ENCODE results near the gene CYTL1.
"Not testable (repeated sequence)": the region's sequence is repeated elsewhere in the genome, so short reads cannot be mapped to it uniquely, and the experiment has no call there.

CYTL1 gene, protein sequence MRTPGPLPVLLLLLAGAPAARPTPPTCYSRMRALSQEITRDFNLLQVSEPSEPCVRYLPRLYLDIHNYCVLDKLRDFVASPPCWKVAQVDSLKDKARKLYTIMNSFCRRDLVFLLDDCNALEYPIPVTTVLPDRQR

DNA sequence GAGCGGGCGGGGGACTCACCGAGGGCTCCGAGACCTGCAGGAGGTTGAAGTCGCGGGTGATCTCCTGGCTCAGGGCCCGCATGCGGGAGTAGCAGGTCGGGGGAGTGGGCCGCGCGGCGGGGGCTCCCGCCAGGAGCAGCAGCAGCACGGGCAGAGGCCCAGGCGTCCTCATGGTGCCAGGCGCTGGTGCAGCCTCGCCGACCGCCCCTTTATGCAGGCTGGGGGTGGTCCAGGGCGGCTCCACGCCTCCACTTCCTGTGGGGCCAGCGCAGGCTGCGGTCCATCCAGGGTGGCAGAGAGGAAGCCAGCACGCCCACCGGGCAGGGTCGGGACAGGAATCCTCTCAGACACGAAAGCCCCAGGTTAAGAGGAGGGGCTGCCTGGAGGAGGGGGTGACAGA, at the start of gene CYTL1:
TSS of gene CYTL1 (minus strand) at position 185 of the 400 bp plus-strand sequence. CDS start at position 172, 13 bp downstream.
- no peak for DNase-seq (ENCODE audit: low read depth in 3 of 3)

DNA sequence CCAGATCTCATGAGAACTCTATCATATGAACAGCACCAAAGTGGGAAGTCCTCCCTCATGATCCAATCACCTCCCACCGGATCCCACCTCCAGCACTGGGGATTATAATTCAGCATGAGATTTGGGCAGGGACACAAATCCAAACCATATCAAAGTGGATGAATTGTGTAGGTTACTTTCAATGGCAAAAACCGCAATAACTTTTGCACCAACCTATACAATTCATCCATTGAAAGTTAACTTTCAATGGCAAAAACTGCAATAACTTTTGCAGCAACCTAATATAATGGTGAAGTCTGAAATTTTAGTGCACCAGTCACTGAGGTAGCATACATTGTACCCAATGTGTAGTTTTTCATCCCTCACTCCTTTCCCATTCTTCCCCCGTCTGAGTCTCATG, 48.6 kb upstream of the CYTL1 start:
- DNase-seq (ENCODE audit: low read depth in 3 of 3), result no peak

DNA sequence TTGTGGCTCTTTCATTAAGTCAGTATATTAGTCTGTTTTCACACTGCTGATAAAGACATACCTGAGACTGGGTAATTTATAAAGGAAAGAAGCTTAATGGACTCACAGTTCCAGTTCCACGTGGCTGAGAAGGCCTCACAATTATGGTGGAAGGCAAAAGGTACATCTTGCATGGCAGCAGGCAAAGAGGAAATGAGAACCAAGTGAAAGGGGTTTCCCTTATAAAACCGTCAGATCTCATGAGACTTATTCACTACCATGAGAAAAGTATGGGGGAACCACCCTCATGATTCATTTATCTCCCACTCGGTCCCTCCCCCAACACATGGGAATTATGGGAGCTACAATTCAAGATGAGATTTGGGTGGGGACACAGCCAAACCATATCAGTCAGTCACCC, 47.7 kb upstream of the CYTL1 start:
- not testable (repeated sequence) for DNase-seq (ENCODE audit: low read depth in 3 of 3)

DNA sequence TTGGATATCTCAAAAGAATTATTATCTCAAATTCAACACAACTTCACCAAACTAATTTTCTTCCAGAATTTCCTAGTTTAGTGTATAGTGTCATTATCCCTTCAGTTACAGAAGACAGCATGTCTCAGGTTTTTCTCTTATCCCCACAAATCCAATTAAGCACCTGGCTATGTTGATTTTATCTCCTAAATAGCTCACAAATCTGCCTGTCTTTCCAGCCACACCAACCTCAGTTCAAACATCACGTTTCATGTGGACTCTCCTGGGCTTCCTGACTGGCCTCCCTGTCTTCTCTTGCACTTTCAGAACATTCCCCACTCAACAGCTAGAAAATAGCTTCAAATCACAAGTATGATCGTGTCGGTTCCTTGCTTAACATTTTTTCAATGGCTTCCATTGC, 46.8 kb upstream of the CYTL1 start:
- DNase-seq (ENCODE audit: low read depth in 3 of 3), result no peak

DNA sequence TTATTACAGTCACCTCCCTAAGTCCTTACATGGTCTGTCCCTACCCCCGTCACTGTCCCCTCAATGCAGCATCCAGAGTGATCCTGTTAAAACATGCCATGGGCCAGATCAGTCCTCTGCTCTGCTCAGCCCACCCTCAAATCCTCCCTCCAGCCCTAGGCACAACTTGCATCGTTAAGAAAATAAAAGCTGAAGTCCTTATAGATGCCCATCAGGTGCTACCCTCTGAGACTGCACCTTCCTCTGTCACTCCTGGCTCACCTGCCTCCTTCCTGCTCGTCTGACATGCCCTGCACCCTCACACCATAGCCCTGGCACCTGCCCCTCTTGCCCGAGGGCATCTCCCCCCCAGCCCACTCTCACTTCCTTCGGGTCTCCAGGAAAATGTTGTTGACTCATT, 36.2 kb upstream of the CYTL1 start:
- no peak for DNase-seq (ENCODE audit: low read depth in 3 of 3)

DNA sequence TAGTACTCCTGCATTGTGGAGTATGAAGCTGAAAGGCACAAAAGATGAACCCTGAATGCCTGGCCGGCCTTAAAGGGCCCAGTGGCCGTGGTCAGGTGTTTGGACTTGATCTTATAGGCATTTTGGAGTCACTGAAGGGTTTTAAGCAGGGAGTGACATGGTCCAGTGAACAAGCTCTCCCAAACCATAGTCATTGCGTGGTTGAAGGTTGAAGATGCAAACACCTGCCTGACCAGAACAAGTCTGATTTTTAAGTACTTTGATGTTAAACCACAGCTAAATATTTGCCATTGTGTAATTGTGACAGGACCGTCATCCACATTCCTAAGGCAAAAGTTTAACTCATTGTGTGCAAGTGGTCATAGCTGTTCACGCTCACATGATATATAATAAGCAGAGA, 35.3 kb upstream of the CYTL1 start:
- DNase-seq (ENCODE audit: low read depth in 3 of 3), result no peak

DNA sequence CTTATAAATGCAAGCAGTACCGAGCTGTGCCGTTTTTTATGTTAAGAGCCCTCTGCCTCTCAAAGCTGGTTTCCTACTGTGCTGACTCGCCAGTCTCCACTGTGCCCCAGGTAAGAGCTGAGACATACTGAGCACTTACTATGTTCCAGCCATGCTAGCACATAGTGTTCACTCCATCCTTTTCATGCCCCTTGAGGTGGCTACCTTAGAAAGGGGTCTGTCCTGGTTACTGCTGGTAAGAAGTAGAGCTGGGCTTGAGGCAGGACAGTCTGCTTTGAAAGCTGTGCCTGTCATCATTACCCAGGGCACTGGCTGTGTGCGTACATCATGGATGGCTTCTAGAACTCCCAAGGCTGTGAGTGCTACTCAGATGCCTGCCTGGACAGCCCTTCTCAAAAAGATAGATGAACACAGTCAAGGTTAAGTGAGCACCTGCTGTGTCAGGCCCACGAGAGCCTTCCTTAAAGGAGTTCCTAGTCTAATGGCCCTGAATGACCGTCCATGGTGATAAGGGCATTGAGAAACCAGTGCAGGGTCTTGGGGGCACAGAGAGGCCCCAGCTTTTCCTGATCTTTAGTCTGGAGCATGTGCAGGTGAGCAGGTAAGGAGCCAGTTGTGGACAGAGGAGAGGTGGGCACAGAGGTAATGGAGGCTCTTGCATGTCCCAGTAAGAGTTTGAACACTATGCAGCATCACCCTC, 33.6 kb upstream of the CYTL1 start:
- no peak for DNase-seq (ENCODE audit: low read depth in 3 of 3)

DNA sequence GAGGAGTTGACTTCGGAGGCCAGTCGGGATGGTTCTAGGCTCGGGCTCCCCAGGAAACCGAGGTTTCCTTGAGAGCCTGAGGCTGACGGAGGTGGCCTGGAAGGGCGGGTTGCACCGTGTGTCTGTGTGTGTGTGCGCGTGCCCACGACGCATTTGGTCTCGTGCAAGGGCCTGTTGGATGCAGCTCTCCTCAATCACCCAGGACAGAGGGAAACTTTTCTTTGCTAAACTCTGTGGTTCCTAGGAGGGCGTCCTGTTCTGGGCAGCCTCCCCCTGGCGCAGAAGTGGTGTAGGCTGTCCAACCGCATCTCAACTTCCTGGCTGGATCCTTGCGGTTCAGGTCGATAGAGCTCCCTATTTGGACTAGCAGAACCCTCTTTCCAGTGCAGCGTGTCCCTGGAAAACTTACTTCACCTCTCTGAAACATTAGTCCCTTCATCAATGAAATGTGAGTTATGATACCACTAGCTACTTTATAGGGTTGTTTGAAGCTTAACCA, 33.0 kb upstream of the CYTL1 start:
- DNase-seq (ENCODE audit: low read depth in 3 of 3), result no peak

DNA sequence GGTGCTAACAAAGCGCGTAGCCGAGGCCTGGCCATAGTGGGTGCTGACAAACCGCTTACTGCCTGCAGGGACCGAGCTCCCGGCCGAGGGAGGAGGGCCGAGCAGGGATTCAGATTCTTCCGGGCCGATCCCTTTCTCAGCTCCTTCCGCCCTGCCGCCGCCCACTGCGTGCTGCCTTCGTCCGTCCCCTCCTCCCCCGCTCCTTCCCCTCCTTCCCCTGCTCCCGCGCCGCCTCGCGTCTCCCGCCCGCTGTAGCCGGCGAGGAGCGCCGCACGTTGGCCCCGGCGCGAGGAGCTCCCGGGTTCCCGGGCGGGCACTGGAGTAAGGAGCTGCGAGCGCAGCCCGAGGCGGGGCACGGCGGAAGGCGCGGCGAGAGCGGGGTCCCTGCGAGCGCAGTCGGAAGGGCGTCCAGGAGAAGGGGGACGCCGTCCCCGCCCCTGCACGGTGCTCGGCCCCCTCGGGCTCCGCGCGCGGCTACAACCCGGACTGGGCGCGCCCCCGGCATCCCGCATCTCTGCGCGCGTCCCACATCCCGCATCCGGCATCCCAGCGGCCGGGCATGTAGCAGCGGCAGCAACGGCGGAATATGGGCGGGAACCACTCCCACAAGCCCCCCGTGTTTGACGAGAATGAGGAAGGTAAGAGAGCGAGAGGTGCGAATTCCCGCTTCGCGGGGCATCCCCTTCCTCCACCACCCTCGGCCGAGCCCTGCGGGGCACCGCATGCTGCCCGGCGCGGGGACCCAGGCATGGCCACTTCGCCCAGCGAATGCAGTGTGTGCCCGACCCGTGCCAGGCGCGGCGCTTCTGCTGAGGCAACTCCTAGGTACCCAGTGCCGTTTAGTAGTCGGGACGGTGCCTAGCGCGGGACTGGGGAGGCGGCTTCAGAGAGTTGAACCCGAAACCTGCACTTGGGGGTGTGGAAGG, 32.3 kb upstream of the CYTL1 start, which contains the start of gene STK32B:
TSS of gene STK32B (plus strand) at position 203 of the 926 bp plus-strand sequence.
- no peak for DNase-seq (ENCODE audit: low read depth in 3 of 3)

DNA sequence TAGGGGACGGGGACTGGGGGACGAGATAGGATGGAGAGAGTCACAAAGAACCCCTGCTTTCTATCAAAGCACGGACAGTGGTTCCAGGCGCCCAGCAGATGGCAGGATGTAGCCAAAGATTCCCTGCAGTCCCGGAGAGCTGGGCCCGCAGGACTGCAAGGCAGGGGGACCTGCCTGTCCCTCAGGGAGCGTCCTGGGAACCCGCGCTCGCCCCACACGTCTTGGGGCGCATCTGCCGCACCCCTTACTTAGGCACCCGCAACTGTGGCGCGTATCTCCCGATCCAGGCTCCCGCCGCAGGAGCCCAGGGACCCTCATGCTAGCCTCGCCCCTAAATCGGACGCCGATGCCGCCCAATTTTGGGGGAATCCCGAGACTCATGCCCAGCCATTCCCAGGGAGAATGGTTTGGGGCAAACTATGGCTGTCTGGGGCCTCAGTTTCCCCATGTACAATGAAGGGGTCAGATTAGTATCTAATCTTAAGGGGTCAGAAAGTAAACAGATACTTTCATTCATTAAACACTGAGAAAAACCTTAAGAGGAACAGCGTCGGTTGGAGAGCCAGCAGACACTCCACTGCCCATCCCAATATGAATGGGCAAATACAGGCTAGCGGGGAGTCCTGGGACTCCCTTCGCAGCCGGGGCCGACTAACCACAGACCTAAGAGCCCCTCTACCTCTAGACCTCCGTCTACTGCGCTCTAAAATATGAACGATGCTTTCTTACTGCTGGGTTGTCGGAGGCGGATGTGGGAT, 31.4 kb upstream of the CYTL1 start:
- DNase-seq (ENCODE audit: low read depth in 3 of 3), result no peak

DNA sequence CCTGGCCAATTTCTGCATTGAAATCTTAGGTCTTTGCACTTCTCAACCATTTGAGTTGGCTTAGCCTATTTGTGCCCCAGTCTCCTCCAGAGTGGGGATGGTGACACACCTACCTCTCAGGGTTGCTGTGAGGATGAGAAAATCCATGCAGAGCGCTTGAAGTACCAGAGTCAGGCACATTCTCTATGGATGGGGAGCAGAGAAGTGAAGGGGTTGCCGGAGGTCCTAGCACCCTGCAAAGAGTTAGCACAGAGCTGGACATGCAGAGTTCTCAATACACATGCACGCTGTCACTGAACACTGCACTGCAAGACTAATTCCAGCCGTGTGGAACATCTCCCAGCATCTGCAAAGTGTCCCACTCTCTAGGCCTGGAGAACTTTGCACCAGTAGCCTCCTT, 29.5 kb upstream of the CYTL1 start:
- no peak for DNase-seq (ENCODE audit: low read depth in 3 of 3)

DNA sequence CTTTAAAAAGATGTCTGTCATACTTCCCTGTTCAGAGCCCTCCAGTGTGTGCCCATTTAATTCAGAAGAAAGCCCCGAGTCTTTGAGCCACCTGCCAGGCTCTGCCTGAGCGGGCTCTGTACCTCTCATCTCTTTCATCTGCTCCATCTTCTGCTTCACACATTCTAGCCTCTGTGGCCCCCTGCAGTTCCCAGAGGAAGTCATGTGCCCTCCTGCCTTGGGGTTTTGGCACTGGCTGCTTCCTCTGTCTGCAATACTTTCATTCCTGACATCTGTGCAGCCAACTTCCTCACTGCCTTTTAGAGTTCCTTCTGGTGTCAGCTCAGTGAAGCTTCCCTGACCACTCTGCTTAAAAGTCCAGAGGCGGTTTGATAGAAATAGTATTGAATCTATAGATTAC, 25.8 kb upstream of the CYTL1 start:
- DNase-seq (ENCODE audit: low read depth in 3 of 3), result no peak

DNA sequence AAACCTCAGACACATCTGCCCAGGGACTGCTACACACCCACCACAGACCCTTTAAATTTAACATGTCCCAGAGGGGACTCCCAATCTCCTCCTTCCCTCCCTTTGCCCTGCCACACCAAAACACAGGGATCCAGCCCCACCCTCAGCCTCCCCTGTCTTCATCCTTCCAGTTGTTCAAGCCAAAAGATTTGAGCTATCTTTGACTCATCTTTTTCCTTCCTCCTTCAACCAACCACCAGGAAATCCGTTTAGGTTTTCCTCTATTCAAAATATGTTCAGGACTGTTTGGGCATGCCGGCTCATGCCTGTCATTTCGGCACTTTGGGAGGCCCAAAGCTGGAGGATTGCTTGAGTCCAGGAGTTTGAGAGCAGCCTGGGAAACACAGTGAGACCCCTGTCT, 25.1 kb upstream of the CYTL1 start:
- DNase-seq (ENCODE audit: low read depth in 3 of 3), result no peak

DNA sequence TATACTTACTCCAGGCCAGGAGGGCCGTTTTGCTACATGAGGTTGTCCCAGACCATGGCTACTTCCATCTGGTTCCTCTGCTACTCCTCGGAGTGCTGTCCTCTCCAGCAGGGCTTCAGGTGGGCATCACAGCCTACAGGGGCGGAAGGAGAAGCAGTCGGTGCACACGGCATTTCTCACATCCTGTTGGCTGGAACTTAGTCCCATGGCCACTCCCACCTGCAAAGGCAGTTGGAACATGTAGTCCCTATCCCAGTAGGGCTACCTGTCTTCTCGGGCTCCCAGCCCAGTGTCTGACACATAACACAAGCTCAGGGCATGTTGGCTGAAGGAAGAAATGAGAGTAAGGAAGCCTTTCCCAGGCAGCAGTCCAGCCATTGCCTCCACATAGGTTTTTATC, 24.3 kb upstream of the CYTL1 start:
- DNase-seq (ENCODE audit: low read depth in 3 of 3), result no peak

DNA sequence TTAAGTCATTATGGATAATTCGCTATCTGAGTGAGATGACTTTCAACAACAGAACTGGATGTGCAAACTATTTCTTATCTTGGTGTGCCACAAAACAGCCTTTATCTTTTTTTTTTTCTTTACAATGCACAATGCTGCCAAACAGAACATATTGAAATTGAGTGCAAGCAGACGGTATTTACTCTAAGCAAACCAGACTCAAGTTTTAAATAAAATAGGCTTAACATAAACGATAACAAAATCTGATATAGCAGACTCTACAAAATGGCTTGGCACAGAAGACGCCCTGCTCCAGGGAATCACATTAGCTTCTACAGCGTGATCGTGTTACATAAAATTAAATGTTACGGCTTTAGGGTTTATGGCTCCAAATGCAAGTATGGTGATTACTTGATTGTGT, 22.4 kb upstream of the CYTL1 start:
- no peak for DNase-seq (ENCODE audit: low read depth in 3 of 3)

DNA sequence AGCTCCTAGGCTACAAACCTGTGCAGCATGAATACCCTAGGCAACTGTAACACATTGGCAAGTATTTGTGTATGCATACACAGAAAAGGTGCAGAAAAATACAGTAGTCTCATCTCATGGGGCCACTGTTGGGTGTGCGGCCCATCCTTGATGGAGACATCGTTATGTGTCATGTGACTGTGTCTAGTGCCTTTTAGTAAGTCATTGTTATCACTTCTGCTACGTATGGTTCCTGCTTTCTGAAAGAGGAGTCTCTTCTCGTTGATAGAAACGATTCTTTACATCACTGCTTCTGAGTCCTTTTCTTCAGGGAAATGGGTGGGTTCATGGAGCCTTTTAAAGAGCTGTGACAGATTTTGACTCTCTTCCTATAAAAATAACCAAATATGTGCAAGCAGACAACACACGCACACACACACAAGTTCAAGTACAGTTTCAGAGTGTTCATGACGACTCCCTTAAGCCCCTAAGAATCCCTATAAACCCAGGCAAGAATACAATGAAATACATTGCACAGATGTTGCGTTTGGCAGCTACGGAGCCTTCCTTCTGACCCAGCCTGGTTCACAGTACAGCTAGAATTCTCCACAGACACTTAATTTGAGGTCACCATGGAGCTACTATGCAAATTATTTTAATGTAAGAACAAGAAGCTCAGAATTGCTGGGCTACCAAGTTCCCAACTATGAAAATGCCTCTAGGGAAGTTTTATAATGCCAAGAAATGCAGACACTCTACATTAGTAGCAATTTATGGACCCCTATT, 21.8 kb upstream of the CYTL1 start:
- DNase-seq (ENCODE audit: low read depth in 3 of 3), result no peak

DNA sequence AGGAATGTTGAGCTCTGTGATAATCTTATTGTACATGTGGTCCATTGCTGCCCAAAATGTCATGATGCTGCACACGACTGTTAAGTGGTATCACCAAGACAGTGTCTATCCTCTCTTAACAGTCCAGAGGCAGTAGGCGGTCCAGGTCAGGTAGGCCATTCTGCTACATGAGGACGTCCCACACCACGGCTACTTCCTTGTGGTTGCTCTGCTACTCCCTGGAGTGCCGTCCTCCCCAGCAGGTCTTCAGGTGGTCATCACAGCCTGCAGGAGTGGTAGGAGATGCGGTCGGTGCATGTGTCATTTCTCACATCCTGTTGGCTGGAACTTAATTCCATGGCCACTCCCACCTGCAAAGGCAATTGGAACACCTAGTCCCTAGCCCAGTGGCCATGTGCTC, 20.5 kb upstream of the CYTL1 start:
- no peak for DNase-seq (ENCODE audit: low read depth in 3 of 3)

DNA sequence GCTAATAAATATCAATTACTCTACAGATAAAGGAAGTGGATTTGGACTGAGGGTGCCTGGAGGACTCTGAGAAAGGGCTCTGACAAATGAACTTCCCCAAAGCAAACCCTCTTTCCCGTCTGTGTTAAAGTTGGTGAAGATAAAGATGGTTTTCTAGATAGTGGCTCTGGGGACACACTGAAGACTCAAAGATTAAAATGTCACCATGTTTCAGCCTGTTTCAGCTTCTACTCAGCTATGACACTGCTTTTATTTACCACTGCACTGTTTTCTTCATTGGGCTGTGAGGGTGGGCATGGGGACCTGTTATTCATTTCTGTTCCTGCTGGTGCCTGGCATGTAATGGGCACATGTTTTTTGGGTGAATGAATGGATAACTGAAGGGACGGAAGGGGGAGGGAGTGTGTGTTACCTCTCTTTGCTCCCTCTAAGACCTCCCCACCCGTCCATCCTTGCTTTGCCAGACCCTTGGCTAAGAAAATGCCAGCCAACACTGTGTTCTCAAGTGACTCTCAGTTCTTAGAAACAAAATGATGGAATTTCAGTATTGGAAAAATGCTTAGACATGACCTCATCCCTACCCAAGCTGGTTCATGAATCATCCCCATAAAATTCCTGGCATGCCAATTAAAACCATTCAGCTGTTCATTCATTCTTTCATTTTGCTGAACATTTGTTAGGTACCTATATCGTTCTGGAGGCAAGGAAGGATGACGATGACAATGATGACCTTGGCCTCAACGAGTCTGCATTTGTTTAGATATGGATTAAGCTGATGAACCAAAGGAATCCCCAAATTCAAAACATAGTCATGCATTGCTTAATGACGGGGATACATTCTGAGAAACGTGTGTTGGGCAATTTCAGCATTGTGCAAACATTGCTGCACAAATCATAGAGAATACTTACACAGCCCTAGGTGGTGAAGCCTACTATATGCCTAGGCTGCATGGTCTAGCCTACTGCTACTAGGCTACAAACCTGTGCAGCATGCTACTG, 18.6 kb upstream of the CYTL1 start:
- DNase-seq (ENCODE audit: low read depth in 3 of 3), result no peak

DNA sequence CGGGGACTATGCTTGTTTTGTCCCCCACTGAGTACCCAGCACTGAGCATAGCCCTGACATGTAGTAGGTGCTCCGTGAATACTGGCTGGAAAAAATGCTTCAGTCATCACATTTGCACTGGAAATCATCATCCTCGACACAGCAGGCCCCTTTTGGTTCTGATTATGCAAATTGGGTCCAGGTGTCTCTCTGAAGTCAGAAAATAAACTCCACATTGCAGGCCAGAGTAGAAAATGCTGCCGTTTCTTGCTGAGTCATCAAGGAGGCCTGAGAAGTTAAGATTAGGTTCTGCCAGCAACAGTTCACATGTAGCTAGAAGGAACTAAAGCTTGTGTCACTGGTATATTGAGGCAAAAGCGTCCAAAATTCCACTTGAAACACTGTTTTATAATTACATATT, 17.0 kb upstream of the CYTL1 start:
- DNase-seq (ENCODE audit: low read depth in 3 of 3), result no peak

DNA sequence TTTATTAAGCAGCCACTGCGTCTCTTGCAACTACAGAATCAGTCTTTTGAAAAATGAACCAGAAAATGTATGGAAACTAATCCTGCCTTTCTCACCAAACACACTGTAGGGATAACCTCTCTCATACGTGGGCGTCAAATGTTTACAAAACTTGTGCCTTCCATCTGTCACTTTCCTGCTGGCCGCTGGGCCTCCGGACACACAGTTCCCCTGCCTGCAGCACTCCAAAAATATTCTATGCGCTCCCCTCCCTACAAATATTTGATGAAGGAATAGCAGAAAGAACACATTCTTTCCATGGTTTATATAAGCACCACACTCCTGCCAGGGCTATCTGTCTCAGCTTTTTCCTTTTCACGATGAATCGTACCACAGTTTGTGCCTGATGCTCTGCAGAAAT, 14.9 kb upstream of the CYTL1 start:
- no peak for DNase-seq (ENCODE audit: low read depth in 3 of 3)
